Upper lobe of left lung (tissue), 4 donors: Measurements from ENCODE around the gene MUCL3.

Source experiments
- EP300 ChIP-seq, 4 donors: sonication (generic); formaldehyde crosslinking; IDR thresholded peaks; one replicate each; pipeline ENCODE4 v1.5.1; 2017; ENCODE audit warnings: antibody characterized with exemption in 4 of 4, control low read depth in 2 of 4
- POLR2A ChIP-seq, 4 donors: fragments of 450-650 bp; IDR thresholded peaks; one replicate each; pipeline ENCODE4 v1.5.1; 2016 to 2017; ENCODE audit warnings: antibody characterized with exemption in 4 of 4, mild to moderate bottlenecking in 2 of 4
- TF ChIP-seq, protein P1 (sequence below), 6 experiments: fragments of 450-650 bp in 4 of 6; fragments of 200-600 bp in 2 of 6; sonication (generic) in 2 of 6; IDR thresholded peaks; one replicate each; pipeline ENCODE4 v1.5.1; 2016 to 2019; ENCODE audit warnings: antibody characterized with exemption in 6 of 6

GRCh38 chr6:30891816-30892538 lies 48.8 kb upstream of the MUCL3 start:
- TF ChIP-seq POLR2A (IDR thresholded peaks at IDR 0.05) (no peak), EP300 (IDR thresholded peaks at IDR 0.05) (no peak)
- TF ChIP-seq, protein P1, sequence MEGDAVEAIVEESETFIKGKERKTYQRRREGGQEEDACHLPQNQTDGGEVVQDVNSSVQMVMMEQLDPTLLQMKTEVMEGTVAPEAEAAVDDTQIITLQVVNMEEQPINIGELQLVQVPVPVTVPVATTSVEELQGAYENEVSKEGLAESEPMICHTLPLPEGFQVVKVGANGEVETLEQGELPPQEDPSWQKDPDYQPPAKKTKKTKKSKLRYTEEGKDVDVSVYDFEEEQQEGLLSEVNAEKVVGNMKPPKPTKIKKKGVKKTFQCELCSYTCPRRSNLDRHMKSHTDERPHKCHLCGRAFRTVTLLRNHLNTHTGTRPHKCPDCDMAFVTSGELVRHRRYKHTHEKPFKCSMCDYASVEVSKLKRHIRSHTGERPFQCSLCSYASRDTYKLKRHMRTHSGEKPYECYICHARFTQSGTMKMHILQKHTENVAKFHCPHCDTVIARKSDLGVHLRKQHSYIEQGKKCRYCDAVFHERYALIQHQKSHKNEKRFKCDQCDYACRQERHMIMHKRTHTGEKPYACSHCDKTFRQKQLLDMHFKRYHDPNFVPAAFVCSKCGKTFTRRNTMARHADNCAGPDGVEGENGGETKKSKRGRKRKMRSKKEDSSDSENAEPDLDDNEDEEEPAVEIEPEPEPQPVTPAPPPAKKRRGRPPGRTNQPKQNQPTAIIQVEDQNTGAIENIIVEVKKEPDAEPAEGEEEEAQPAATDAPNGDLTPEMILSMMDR (IDR thresholded peaks at IDR 0.05) = no peak
